OCI-LY1 (cell line): ENCODE data around the gene CCNO.

ENCODE experiments used
- CTCF ChIP-seq: fragments of 200-600 bp; sonication (generic), shearing (Covaris generic); IDR thresholded peaks from 2 replicates; pipeline ENCODE4 v1.5.1; 2017; ENCODE audit warnings: mild to moderate bottlenecking, antibody characterized with exemption, low read length, moderate library complexity, mixed read lengths
- EZH2 ChIP-seq: fragments of 200-600 bp; sonication (generic), shearing (Covaris generic); IDR thresholded peaks from 2 replicates; pipeline ENCODE4 v1.8.0; 2017; ENCODE audit warnings: borderline replicate concordance, mixed run types, mild to moderate bottlenecking, antibody characterized with exemption, low read length, moderate library complexity, mixed read lengths

- TF ChIP-seq CTCF = peak; percentile 26; the same call in 1 of the 2 replicates
- TF ChIP-seq EZH2 = no peak
Measured at GRCh38 chr5:55226934-55227663, 6.3 kb downstream of the CCNO start, which contains the start of gene MCIDAS.
